NCI-H446 (cell line): Measurements from ENCODE around the gene USB1.
"Not testable (repeated sequence)": the region's sequence is repeated elsewhere in the genome, so short reads cannot be mapped to it uniquely, and the experiment has no call there.

Experiments used
- DNase-seq, 2 experiments: peaks; one replicate each; lab custom pipeline; 2025; lab: John Stamatoyannopoulos, UW

Gene USB1

DNA sequence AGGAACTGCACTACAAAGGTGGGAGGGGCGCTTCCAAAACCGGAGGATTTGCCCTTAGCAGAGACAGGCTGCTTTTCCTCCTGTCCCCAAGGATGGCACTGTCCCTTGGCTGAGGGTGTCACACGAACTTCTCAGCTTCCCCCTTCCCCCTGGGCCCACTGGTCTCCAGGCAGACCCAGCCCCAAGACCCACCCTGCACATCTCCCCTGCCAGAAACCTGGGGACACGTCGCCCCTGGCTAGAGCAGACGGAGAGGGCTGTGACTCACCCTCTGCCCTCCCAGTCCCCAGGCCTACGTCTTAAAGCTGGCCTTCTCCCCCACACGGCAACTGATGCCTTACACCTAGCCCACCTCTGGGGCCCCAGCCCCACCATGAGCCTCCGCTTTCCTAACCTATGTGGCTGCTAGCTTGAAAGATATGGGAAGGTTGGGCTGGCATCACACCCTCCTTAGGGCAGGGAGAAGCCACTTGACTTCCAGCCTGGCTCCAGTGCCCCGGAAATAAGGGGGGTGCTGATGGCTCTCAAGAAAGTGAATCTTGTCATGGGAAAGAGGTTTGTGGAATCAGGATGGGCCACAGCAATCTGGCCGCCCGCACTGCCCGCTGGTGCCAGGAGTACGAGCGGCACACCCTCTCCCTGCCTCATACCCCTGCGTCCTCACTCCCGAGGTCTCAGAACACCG lies 5.3 kb upstream of the USB1 start:
- no peak for DNase-seq

- no peak for DNase-seq
These were observed 4.6 kb upstream of the USB1 start for GRCh38 chr16:57996406-57997175.

DNA sequence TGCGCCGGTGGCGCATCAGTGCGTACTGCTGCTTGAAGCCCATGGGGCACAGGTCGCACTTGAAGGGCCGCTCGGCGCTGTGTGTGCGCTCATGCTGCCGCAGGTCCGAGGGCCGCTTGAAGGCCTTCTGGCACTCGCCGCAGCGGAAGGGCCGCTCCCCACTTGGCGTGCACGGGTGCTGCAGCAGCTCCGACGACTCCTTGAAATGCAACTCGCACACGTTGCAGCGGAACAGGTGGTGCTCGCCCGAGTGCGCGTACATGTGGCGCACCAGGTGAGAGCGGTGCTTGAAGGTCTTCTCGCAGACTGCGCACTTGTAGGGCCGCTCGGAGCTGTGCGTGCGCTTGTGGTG lies 4.1 kb upstream of the USB1 start:
- no peak for DNase-seq

DNA sequence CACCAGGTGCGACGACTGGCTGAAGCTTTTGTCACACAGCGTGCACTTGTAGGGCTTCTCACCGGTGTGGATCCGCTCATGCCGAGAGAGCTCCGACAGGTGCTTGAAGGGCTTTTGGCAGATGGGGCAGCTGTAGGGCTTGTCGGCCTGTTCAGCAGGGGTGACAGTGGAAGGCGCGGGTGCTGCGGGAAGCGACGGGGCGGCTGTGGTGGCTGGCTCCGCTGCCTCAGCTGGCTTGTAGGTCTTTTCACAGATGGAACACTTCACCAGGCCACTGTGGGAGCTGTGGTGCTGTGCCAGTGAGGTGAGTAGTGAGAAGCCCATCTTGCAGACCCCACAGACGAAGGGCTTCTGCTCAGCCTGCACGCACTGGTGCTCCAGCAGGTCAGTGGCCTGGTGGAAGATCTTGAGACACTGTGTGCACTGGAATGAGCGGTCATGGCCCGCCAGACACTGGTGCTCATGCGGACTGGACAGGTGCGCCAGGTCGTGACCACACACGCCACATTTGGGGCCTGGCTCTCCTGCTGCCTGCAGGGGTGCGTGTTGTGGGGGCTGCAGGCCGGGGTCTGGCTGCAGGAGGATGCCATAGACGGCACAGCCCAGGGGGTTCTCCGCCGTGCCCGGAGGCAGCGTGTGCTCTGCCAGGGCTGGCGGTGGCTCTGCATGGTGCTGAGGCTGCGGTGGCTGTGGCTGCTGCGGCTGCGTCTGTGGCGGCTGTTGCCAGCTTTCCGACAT lies 3.5 kb upstream of the USB1 start:
- no peak for DNase-seq

DNA sequence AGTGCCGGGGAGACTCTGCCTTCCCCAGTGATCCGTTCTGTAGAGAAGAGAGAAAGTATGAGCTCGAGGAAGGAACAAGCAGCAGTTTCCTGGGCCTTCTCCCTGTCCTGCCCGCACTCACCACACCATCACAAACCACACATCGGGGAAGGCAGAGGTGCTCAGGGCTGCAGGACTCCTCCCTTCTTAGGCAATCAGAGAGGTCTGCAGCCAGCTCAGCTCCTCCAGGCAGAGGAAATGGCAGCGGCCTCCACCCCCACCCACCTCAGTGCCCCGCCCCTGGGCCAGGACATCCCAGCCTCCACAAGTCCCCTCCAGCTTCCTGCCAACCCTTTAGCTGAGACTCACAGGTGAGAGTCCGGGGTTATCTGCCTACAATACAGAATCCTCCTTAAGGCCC lies 2.7 kb upstream of the USB1 start:
- no peak for DNase-seq

GRCh38 chr16:57998992-57999365 lies 2.2 kb upstream of the USB1 start:
- DNase-seq = no peak

GRCh38 chr16:57999366-57999970 lies 1.7 kb upstream of the USB1 start:
- DNase-seq = no peak

DNA sequence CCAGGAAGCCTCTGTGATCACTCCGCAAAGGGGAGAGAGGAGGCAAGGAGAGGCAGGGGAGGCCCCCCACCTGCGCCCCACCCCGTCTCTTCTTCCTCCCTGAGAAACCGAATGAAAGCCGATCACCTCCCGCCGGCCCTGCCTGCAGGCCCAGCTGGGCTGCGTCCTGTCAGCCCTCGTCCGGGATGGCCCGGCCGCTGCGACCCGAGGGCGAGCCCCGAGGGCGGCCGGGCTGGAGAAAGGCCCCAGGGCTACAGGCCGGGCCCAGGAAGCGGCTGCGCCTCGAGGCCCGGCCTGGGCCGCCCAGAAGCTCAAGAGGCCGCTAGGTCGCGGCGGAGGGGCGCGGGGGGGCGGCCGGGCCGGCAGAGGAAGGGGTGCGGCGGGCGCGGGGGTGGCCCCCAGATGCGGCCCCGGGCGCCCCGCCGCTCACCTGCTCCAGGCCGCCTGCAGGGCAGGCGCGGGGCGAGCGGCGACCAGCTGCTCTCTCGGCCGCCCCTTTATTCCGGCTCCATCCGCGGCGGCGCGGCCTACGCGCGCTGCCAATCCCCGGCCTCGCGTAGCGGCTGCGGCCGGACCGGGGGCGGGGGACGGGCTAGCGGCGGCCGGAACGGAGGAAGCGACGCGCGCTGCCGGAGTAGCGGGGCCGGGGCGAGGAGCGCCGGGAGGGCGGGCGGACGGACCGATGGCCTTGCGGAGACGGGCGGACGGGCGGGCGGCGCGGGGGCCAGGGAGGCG lies 1.1 kb upstream of the USB1 start, which contains the start of gene ZNF319:
ZNF319 (minus strand) TSS at position 702 of the 735 bp plus-strand sequence. CDS start 2,407 bp downstream, outside the sequence.
- no peak for DNase-seq

DNA sequence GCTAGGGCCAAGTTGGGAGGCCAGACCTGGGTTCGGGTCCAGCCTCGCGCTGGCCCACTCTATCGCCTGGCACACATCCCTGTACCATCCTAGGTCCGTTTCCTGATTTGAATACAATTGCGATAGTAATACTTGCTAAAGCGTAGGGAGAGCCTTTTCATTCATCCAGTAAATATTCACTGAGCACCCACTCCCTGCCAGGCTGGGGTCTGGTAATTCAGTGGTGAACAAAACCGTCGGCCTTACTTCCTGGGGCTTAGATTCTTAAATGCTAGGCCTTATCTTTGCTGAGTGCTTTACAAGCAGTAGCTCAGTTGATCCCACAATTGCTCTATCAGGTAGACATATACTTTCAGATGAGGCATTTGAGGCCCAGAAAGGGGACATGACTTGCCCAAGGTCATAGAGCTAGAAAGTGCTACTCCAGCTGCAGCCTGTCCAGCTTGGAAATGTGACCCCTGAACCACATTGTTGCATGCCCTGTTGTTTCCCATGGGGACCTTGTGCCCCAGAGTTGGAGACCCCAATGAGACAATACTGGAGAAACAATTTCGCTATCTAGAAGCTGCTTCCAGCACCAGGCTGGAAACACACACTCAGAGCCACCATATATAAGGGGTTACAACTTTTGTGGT lies 691 bp downstream of the USB1 start:
- DNase-seq = no peak

DNA sequence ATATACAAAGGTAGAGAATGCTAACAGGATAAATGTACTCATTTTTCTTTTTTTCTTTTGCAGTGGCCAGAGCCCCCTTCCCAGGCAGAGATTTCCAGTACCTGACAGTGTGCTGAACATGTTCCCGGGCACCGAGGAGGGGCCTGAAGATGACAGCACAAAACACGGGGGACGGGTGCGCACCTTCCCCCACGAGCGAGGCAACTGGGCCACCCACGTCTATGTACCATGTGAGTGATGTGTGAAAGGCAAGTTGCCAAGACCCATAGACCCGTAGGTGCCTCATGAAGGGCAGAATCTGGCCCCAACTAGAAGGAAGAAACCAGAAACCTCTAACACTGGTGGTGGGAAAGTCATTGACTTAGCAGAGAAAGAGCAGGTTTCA lies 1.2 kb downstream of the USB1 start:
- DNase-seq = no peak

GRCh38 chr16:58002936-58003335 lies 1.7 kb downstream of the USB1 start:
- no peak for DNase-seq

DNA sequence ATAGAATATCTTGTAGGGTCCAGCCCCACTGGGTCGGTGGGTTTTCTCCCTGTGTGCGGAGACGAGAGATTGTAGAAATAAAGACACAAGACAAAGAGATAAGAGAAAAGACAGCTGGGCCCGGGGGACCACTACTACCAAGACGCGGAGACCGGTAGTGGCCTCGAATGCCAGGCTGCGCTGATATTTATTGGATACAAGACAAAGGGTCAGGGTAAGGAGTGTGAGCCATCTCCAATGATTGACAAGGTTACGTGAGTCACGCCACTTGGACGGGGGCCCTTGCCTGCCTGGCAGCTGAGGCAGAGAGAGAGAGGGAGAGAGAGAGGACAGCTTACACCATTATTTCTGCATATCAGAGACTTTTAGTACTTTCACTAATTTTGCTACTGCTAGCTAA lies 3.5 kb downstream of the USB1 start:
- not testable (repeated sequence) for DNase-seq

DNA sequence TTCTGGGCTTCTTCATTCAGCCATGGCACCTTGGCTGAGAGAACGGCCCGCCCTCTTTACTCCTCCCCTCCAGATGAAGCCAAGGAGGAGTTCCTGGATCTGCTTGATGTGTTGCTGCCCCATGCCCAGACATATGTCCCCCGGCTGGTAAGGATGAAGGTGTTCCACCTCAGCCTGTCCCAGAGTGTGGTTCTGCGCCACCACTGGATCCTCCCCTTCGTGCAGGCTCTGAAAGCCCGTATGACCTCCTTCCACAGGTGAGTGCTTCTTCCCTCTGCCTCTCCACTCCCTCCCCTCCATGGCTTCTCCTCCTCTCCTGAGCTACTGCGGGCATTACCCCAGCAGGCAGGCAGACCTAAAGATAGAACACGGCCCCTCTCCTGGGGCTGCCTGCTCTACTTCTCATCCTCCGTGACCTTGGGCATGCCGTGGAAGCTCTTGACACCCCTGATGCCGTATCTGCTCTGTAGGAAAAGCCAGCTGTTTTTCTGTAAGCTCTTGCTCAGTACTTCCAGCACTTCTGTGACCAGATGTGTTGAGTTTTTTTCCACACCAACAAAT lies 8.7 kb downstream of the USB1 start:
- no peak for DNase-seq

DNA sequence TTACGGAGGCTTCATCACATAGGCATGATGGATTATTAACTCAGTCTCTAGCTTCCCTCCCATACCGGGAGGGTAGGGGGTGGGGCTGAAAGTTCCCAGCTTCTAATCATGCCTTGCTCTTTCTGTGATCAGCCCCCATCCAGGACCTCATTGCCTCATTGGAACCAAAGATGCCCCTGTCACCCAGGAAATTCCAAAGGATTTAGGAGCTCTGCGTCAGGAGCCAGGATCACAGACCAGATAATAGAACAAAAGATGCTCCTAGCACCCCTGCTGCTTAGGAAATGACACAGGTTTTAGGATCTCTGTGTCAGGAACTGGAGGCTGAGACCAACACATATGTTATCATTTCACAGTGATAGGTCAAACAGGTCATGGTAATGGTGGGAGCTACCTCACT lies 9.7 kb downstream of the USB1 start:
- no peak for DNase-seq

DNA sequence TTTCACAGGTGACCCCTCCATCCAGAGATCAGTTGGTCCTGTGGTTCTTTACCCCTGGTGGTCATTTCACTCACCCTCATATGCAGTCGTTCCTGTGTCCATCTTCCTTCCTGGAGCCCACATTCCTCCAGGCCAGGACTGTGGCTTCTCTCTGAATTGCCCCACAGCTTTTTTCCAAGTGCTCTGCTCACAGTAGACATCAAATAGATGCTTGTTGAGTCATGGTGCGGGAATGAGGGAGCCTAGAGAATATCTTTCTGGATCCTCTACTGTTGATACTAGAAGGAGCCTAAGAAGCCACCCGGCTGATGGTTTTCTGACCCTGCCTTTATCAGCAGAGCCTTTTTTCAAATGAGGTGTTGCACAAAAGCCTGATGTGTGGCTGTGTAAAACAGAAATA lies 10.4 kb downstream of the USB1 start:
- DNase-seq = no peak

GRCh38 chr16:58012481-58012880 lies 11.3 kb downstream of the USB1 start:
- no peak for DNase-seq

DNA sequence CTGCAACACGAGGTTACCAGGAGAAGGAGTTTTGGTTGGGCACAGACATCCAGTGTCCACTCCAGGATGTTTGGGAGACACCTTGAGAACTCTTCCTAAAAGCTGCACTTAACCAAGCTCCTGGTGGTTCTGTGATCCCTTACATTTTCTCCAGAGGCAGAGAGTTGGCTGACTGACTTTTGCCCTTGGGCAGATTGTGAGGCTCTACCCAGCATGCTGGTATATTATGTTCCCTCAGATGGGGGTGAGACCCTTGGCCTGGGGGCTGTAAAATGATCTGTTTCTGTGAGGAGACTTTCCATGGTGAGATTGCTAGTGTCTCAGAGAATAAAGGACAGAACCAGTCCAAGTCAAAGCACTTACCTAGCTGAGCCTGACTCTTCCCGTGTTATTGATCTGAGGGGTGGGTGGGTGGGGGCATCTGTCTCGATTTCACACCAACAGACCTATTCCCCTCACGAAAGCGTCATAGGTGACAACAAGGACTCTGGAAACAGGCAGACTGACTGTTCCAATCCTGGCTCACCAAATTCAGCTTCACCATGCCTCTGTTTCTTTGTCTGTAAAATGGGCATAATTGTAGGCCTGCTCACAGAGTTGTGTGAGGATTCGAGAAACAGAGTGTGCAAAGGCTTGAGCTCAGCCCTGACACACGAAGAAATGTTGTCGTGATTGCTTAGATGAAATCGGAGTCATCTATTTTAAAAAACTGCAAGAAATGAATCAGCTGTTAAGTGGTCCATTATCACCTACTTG lies 12.2 kb downstream of the USB1 start:
- no peak for DNase-seq

- DNase-seq = peak in 1 of 2 experiments; percentile 13
These were observed 15.7 kb downstream of the USB1 start for GRCh38 chr16:58016840-58017446.

GRCh38 chr16:58018803-58019202 lies 17.6 kb downstream of the USB1 start:
- DNase-seq = no peak
